Liver (tissue), 3 donors: ENCODE data around the gene NELL1.

ENCODE experiments used
- ATF3 ChIP-seq: IDR thresholded peaks from 2 replicates; pipeline ENCODE4 v1.6.1; 2016; ENCODE audit warnings: antibody characterized with exemption
- CTCF ChIP-seq: fragments of 150-350 bp; IDR thresholded peaks from 2 replicates; pipeline ENCODE4 v1.5.1; 2017; ENCODE audit warnings: improper control_type of control experiment, low read depth, low read length; ENCODE audit not compliant: missing input control
- FOXA1 ChIP-seq: IDR thresholded peaks from 2 replicates; pipeline ENCODE4 v1.6.1; 2016; ENCODE audit warnings: antibody characterized with exemption
- GABPA ChIP-seq, 2 donors: IDR thresholded peaks in 1 of 2; conservative IDR thresholded peaks in 1 of 2; 2 replicates each; pipeline ENCODE4 v1.6.1; 2016; ENCODE audit warnings: antibody characterized with exemption in 2 of 2, mild to moderate bottlenecking in 1 of 2, moderate library complexity in 1 of 2
- HNF4A ChIP-seq, 2 donors: conservative IDR thresholded peaks; 2 replicates each; pipeline ENCODE4 v1.6.1; 2016; ENCODE audit warnings: antibody characterized with exemption in 2 of 2, mild to moderate bottlenecking in 2 of 2
- JUND ChIP-seq, 2 donors: IDR thresholded peaks; 2 replicates each; pipeline ENCODE4 v1.6.1; 2016; ENCODE audit warnings: antibody characterized with exemption in 2 of 2
- MAX ChIP-seq: IDR thresholded peaks from 2 replicates; pipeline ENCODE4 v1.6.1; 2016; ENCODE audit warnings: antibody characterized with exemption
- NR2F2 ChIP-seq: IDR thresholded peaks from 2 replicates; pipeline ENCODE4 v1.6.1; 2016; ENCODE audit warnings: antibody characterized with exemption
- RAD21 ChIP-seq, 2 donors: IDR thresholded peaks; 2 replicates each; pipeline ENCODE4 v1.6.1; 2016; ENCODE audit warnings: antibody characterized with exemption in 2 of 2, mild to moderate bottlenecking in 2 of 2
- REST ChIP-seq: IDR thresholded peaks from 2 replicates; pipeline ENCODE4 v1.6.1; 2016; ENCODE audit warnings: antibody characterized with exemption, mild to moderate bottlenecking
- TAF1 ChIP-seq: conservative IDR thresholded peaks from 2 replicates; pipeline ENCODE4 v1.6.1; 2016; ENCODE audit warnings: antibody characterized with exemption, mild to moderate bottlenecking
- YY1 ChIP-seq: IDR thresholded peaks from 2 replicates; pipeline ENCODE4 v1.6.1; 2016; ENCODE audit warnings: antibody characterized with exemption, mild to moderate bottlenecking
- ZBTB33 ChIP-seq: IDR thresholded peaks from 2 replicates; pipeline ENCODE4 v1.6.1; 2016; ENCODE audit warnings: antibody characterized with exemption
- donor health status: healthy.
- donor health status: healthy.

GRCh38 chr11:21069909-21070308 lies 400.5 kb downstream of the NELL1 start:
- no peak for TF ChIP-seq CTCF
- TF ChIP-seq ZBTB33, result no peak
- no peak for TF ChIP-seq NR2F2
- no peak for TF ChIP-seq ATF3
- no peak for TF ChIP-seq FOXA1
- TF ChIP-seq HNF4A (conservative IDR thresholded peaks at IDR 0.05), result no peak
- TF ChIP-seq MAX, result no peak
- TF ChIP-seq YY1, result no peak
- TF ChIP-seq REST, result no peak
- no peak for TF ChIP-seq GABPA (IDR thresholded peaks at IDR 0.05 in 1 of 2, conservative IDR thresholded peaks at IDR 0.05 in 1 of 2)
- no peak for TF ChIP-seq RAD21 (IDR thresholded peaks at IDR 0.05)
- no peak for TF ChIP-seq TAF1
- no peak for TF ChIP-seq JUND (IDR thresholded peaks at IDR 0.05)
